GM19438 (cell line): ENCODE results near the gene CENPQ.
A peak's percentile ranks its signal among the peaks of the same experiment; 100 is the strongest.

ENCODE experiments used
- ATAC-seq: cut with Tn5 transposase; IDR thresholded peaks from one replicate; pipeline ENCODE4 v1.9.1; 2021; ENCODE audit warnings: low read depth; ENCODE audit not compliant: unreplicated experiment

Gene CENPQ

GRCh38 chr6:49499623-49500022 is 36.5 kb downstream of the CENPQ start, which contains the start of gene GLYATL3:
Gene GLYATL3, plus strand, starts transcription at chr6:49499923. Its CDS starts 12,068 bp downstream, at chr6:49511991.
- no peak for ATAC-seq

GRCh38 chr6:49504666-49505065 is 41.5 kb downstream of the CENPQ start:
- ATAC-seq: no peak

- no peak for ATAC-seq
Observed at GRCh38 chr6:49506569-49507111, 43.5 kb downstream of the CENPQ start.

GRCh38 chr6:49509342-49509741 is 46.2 kb downstream of the CENPQ start:
- no peak for ATAC-seq

GRCh38 chr6:49513153-49513989 is 50.2 kb downstream of the CENPQ start:
- ATAC-seq: no peak

- ATAC-seq: no peak
Observed at GRCh38 chr6:49514571-49515484, 51.7 kb downstream of the CENPQ start.

GRCh38 chr6:49515485-49516146 is 52.4 kb downstream of the CENPQ start:
- ATAC-seq: no peak

GRCh38 chr6:49516147-49516505 is 53.0 kb downstream of the CENPQ start:
- no peak for ATAC-seq

- ATAC-seq: no peak
Observed at GRCh38 chr6:49517919-49518318, 54.7 kb downstream of the CENPQ start.

- peak; percentile 72 for ATAC-seq
Observed at GRCh38 chr6:49519660-49520059, 56.5 kb downstream of the CENPQ start.

- ATAC-seq: no peak
Observed at GRCh38 chr6:49522710-49523593, 59.8 kb downstream of the CENPQ start.

GRCh38 chr6:49523901-49524300 is 60.7 kb downstream of the CENPQ start:
- ATAC-seq: no peak

- ATAC-seq: no peak
Observed at GRCh38 chr6:49524541-49524940, 61.4 kb downstream of the CENPQ start.

- ATAC-seq: no peak
Observed at GRCh38 chr6:49526598-49526997, 63.4 kb downstream of the CENPQ start.

GRCh38 chr6:49527320-49527719 is 64.2 kb downstream of the CENPQ start:
- no peak for ATAC-seq

- ATAC-seq: no peak
Observed at GRCh38 chr6:49528571-49528970, 65.4 kb downstream of the CENPQ start.

GRCh38 chr6:49530141-49530776 is 67.1 kb downstream of the CENPQ start:
- ATAC-seq: no peak

- peak; percentile 96 for ATAC-seq
Observed at GRCh38 chr6:49531774-49532569, 68.8 kb downstream of the CENPQ start.
